HG02571 (cell line): ENCODE measurements around the gene PHACTR1.

ENCODE experiments used
- ATAC-seq: cut with Tn5 transposase; IDR thresholded peaks from one replicate; pipeline ENCODE4 v1.9.1; 2021; ENCODE audit warnings: mild to moderate bottlenecking, moderate library complexity; ENCODE audit not compliant: unreplicated experiment

PHACTR1 gene

GRCh38 chr6:13013681-13014503, 297.3 kb downstream of the PHACTR1 start:
- ATAC-seq = no peak

DNA sequence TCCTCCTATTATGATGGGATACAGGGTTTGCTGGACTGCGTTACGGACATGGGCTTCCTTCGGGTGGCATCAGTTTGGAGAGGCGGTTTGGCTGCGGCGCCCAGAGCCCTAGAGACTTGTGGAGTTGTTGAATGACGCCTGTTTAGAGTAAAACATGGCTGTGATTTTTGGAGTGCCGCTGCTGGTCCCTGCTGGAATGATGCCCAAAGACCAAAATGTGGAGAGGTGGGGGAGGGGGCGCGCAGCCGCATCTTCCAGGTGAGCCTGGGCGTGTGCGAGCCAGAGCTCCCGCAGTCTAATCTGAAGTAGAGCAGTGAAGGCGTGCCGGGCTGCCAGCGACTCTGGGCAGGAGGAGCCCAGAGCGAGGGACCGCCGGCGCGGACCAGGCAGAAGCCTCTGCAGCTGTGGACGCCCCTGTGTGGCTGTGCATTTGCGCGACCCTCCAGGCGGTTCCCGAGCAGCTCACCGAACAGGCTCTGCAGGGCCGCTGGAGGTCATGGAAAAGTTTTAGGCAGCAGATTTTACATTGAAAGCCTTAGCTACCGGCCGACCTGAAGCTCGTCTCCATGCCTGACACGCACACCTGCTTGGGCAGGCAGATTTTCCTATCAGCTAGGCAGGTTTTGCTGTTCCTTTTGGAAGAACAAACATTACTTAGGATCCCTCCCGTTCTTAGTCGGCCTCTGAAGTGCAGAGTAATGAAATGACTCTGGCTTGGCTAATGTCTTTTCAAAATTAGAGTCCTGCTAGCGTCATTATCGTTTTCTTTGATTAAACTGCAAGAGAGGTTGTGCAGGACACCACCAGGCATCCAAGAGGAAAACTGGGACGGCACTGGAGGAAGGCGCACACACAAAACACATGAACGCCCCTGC, 298.2 kb downstream of the PHACTR1 start:
- no peak for ATAC-seq

DNA sequence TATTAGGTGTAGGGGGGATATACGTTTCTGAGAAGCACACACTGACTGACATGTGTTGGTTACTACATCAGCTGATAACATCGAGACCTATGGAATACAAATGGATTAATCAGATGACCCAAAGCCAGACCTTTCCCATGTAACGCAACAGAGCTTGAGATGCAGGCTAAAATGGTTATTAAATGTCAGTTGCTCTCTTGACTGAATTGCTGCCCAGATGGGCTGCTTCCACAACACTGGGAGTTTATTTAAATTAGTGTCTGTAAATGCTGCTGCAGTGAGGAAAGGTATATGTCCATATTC, 298.8 kb downstream of the PHACTR1 start:
- ATAC-seq = no peak

DNA sequence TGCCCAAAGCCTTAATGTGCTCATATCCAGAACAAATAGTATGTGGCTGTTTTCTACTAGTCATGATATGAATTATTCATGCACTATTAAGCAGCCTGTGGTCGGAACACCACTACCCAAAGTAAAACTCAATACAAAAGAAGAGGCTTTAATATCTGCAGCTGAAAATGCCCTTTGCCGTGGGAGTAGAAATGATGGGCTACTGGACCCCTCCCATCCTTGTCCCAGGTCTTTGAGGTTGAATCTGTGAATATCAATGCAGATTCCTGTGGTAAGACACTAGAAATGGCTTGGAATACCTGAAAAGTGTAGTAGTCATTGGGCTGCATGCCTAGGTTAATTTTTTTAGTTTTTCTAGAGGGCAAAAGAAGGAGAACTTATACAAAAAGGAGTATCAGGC, 308.0 kb downstream of the PHACTR1 start:
- ATAC-seq = no peak

GRCh38 chr6:13025893-13026499, 309.4 kb downstream of the PHACTR1 start:
- no peak for ATAC-seq

GRCh38 chr6:13026557-13026956, 310.0 kb downstream of the PHACTR1 start:
- no peak for ATAC-seq

GRCh38 chr6:13027207-13027606, 310.6 kb downstream of the PHACTR1 start:
- ATAC-seq = no peak

DNA sequence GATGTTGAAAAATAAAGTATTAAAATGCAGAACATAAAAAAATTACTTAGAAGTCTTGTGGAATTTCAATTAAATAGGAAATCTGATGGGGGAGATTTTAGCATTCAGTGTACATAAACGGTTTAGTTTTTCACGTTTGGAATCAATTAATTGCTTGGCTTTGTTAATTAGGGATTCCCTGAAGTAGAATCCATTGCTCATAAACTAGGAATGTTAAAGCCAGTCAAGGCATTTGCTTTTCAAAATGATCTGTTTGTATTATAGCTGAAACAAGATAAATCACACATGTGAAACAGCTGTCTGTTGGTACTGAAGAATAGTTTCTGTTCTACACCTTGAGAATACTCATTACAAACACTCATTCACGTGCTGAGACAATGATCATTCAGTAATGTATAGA, 313.8 kb downstream of the PHACTR1 start:
- no peak for ATAC-seq

GRCh38 chr6:13032566-13032965, 316.0 kb downstream of the PHACTR1 start:
- no peak for ATAC-seq

DNA sequence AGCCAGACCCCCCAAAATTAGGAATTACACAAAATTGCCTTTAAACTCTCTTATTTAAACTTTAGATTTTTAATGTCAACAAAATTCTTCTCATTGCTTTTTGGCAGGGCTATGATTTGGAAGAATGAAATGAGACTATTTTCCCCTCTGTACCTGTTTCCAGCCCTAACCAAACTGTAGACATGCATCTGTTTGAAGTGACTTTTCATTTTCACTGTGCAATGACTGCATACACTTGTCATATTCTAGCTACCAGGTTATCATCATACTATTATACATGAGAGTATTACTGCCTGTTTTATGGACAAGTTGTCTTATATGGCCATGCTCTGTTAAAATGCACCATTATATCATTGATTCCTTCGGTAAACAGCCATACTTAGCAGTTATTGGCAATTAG, 316.6 kb downstream of the PHACTR1 start:
- no peak for ATAC-seq

GRCh38 chr6:13034316-13034715, 317.7 kb downstream of the PHACTR1 start:
- ATAC-seq = no peak

DNA sequence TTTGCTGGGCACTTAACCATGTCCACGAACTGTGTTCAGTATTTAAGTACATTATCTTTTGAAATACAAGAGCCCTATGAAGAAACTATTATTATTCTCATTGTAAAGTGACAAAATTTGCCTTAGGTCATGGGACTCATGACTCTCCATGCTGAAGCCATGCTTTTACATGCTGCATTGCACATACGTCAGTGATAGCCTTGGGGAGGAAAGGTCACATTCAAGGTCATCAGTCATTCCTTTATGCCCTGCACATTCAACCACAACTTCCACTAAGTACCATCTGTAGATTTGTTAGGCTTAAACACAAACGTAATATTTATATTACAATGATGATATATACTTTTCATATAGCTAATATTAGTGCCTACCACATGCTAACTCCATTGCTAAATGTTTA, 319.0 kb downstream of the PHACTR1 start:
- no peak for ATAC-seq

DNA sequence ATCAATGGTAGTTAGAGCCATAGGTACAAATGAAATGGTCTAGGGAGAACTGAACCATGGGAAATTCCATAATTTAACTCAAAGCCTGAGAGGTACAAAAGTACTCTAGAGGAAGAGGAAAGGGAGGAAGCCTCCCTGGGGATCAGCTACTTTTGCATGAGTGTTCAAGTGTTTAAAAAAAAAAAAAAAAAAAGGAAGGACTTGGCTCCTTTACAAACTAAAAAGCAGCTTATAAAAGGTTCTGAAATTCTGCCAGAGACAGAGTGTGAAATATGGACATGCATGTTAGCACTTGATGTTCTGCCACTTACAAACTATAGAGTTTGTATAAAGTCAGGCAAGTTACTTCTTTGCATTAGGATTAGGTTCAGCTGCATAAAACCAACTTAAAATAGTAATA, 321.7 kb downstream of the PHACTR1 start:
- no peak for ATAC-seq

DNA sequence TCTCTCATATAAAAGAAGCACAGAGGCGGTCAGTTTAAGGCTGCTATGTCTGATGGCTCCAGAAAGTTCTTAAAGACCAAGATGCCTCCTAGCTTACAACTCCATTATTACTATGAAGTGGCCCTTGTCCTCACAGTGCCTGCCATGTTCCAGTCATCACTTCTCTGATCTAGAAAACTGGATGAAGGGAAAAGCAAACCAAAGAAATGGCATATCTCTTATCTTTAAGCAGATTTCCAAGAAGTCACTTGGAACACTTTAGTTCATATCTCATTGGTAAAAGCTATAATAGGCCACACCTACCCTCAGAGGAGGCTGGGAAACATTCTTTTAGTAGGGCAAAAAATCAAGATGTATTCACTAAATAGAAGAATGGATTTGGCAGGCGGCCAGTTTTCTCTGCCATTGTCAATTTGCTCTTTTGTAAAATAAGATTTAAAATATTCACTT, 322.2 kb downstream of the PHACTR1 start:
- ATAC-seq = no peak

DNA sequence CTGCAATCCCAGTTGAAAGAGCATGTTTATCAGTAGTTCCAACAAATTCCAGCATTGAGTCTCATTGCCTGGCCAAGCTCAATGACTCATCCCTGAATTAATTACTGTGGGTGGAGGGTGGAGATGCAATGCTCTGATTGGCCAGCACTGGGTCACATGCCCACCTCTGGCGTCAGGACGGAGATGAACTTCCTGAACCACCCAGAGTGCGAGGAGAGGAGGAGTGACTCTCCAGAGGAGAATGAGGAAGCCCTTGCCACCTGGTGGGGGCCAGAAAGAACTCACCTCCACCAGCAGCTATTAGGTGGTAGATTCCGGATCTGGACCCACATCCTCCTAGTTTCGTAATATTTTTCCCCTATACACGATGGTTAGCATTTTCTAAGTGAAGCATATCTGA, 327.8 kb downstream of the PHACTR1 start:
- ATAC-seq = no peak

GRCh38 chr6:13044896-13045295, 328.3 kb downstream of the PHACTR1 start:
- ATAC-seq = no peak

DNA sequence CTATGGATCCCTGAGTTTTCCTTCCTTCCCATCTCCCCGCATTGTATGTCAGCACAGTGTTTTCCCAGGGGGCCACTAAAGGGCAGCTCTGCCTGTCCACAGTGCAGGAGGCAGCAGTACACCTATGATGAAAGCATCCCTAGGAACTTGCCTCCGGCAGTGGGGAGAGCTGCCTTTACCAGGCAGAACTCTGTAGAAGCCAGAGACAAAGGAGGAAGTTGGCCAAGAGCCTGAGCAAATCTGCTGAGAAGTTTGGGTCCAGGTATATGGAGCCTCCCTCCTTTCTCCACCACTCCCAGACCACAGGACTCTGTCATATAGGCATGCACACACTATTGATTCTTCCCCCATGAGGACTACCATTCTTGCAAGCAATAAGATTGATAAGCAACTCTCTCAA, 329.1 kb downstream of the PHACTR1 start:
- ATAC-seq = no peak

GRCh38 chr6:13046084-13046483, 329.5 kb downstream of the PHACTR1 start:
- ATAC-seq = no peak

DNA sequence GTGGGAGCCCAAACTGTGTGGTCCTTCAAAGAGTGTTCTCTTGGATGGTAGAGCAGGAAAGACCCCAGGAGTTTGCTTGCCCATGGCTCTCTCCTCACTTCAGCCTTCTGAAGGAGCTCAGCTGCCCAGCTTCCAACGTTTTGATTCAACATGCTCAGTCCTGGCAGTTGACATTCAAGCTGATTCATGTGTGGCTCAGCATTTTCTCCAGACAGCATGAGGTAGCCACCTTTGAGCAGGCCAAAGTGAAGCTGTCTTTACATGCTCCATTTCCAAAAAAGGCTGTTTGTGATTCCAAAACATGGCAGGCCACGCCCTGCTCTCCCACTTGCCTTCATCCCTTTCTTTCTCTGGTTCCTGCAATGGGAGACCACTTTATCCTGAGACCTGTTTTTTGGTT, 331.5 kb downstream of the PHACTR1 start:
- ATAC-seq = no peak

DNA sequence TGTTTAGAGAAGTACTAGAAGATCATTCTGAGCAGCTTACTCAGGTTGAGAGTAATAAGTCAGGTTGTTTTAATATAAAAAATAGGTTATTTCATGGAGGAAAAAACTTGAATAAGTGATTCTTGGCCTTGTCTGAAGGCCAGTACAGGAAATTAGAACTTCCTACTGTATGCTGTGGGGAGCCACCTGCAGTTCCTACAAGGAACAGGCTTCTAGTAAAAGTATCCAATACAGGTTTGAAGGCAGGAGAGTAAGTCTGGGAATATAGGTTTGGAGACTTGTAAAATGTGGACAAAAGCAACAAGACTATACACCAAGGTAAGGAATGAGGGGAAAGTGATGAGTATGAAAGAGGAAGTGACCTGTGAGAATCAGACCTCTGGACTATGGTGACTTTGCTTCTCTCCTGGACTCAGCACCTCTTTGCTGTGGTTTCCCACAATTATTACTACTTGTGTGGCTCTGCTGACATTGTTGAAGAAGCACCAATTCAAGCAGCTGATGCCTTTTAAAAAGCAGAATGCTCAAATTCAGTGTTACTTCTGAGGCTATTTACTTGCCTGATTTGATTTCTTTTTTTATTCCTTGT, 333.2 kb downstream of the PHACTR1 start:
- no peak for ATAC-seq

- no peak for ATAC-seq
These were observed 336.5 kb downstream of the PHACTR1 start for GRCh38 chr6:13053006-13053461.
